ENCODE results near the gene UGT1A10.

GRCh38 chr2:233803292-233803911 is 167.2 kb downstream of the UGT1A10 start:
- TF ChIP-seq RAD21 (conservative IDR thresholded peaks at IDR 0.05), result no peak
- TF ChIP-seq, protein P1, sequence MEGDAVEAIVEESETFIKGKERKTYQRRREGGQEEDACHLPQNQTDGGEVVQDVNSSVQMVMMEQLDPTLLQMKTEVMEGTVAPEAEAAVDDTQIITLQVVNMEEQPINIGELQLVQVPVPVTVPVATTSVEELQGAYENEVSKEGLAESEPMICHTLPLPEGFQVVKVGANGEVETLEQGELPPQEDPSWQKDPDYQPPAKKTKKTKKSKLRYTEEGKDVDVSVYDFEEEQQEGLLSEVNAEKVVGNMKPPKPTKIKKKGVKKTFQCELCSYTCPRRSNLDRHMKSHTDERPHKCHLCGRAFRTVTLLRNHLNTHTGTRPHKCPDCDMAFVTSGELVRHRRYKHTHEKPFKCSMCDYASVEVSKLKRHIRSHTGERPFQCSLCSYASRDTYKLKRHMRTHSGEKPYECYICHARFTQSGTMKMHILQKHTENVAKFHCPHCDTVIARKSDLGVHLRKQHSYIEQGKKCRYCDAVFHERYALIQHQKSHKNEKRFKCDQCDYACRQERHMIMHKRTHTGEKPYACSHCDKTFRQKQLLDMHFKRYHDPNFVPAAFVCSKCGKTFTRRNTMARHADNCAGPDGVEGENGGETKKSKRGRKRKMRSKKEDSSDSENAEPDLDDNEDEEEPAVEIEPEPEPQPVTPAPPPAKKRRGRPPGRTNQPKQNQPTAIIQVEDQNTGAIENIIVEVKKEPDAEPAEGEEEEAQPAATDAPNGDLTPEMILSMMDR (IDR thresholded peaks at IDR 0.05; ENCODE audit: poor library complexity, severe bottlenecking), result no peak
- TF ChIP-seq POLR2AphosphoS5 (IDR thresholded peaks at IDR 0.05), result no peak
- TF ChIP-seq REST (IDR thresholded peaks at IDR 0.05; ENCODE audit: borderline replicate concordance), result no peak
- no peak for TF ChIP-seq TAF1 (IDR thresholded peaks at IDR 0.05; ENCODE audit: low read depth)

Data from neural cell (in vitro differentiated cells).